ENCODE data around the gene MKLN1.

MKLN1 gene

DNA sequence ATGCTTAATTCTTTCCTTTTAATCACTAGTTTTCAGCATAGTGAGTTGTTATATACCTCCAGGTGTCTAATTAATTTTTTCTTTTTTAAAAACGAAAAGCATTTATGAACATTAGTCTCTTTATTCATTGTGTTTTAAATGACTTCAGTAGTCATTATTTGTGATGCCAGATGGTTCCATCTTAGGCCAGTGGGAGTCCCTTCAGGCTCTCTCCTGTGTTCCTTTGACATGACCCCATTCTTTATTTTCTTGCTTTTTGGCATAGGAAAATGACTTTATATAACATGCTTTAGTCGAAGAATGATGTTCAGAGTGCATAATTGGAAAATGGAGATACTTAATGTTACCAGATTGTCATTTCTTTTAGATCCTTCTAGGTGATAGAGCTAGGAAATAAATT is 24.4 kb downstream of the MKLN1 start:
- Histone ChIP-seq H3K4me2 (ENCODE audit: low read length) (no peak overlapping the region), H3K9me3 (ENCODE audit: low read length) (0 out of 2 replicates have a peak, but pooled peaks cover 9% of the 10 kb centered on the region), H4K20me1 (ENCODE audit: insufficient read depth, low read length) (no peaks in the 10 kb centered on the region), H3K9ac (ENCODE audit: low read length) (no peak overlapping the region), H3K79me2 (ENCODE audit: insufficient read depth, low read length) (peaks cover 100% of the 10 kb centered on the region), H3K27me3 (ENCODE audit: insufficient read depth, low read length) (no peaks in the 10 kb centered on the region), H3K4me1 (ENCODE audit: insufficient read depth, low read length, severe bottlenecking) (peaks cover 11% of the 10 kb centered on the region), H3K27ac (ENCODE audit: low read depth, low read length, poor library complexity, severe bottlenecking) (no peak overlapping the region), H3F3A (ENCODE audit: insufficient read depth, low read length) (peaks cover 4% of the 10 kb centered on the region; the same call in 1 of the 2 replicates), H2AFZ (ENCODE audit: low read length) (no peak overlapping the region), H3K36me3 (ENCODE audit: insufficient read depth, low read length) (peaks cover 18% of the 10 kb centered on the region), H3K9me2 (ENCODE audit: low read depth, low read length) (no peaks in the 10 kb centered on the region), H3K4me3 (ENCODE audit: low read depth, low read length, poor library complexity, severe bottlenecking) (no peak overlapping the region)
- no peak for TF ChIP-seq EZH2 (IDR thresholded peaks at IDR 0.05; ENCODE audit: borderline replicate concordance, low read length)

DNA sequence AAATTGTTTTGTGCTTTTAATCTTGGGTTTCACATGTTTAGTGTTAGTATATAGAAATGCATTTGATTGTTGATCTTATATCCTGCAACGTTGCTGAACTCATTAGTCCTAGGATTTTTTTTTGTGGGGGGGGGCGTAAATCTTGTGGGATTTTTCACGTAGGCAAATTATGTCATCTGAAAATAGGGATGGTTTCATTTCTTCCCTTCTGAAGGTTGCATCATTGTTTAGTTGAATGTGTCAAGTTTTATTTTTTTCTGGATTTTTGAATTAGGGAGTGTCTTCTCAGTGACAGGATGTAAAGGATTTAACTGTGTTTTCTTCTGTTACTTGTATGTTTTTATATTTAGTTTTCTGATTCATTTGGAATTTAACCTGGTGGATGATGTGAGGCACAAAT is 26.7 kb downstream of the MKLN1 start:
- Histone ChIP-seq H3K4me3 (ENCODE audit: low read depth, low read length, poor library complexity, severe bottlenecking) (no peak overlapping the region), H3K79me2 (ENCODE audit: insufficient read depth, low read length) (peaks cover 100% of the 10 kb centered on the region), H3K36me3 (ENCODE audit: insufficient read depth, low read length) (peaks cover 18% of the 10 kb centered on the region), H3K4me2 (ENCODE audit: low read length) (no peak overlapping the region), H4K20me1 (ENCODE audit: insufficient read depth, low read length) (no peaks in the 10 kb centered on the region), H3K9me3 (ENCODE audit: low read length) (0 out of 2 replicates have a peak, but pooled peaks cover 9% of the 10 kb centered on the region), H3K9ac (ENCODE audit: low read length) (no peak overlapping the region), H3K9me2 (ENCODE audit: low read depth, low read length) (no peaks in the 10 kb centered on the region), H3K4me1 (ENCODE audit: insufficient read depth, low read length, severe bottlenecking) (peaks cover 13% of the 10 kb centered on the region), H3K27ac (ENCODE audit: low read depth, low read length, poor library complexity, severe bottlenecking) (no peak overlapping the region), H3F3A (ENCODE audit: insufficient read depth, low read length) (no peaks in the 10 kb centered on the region), H3K27me3 (ENCODE audit: insufficient read depth, low read length) (no peaks in the 10 kb centered on the region), H2AFZ (ENCODE audit: low read length) (no peak overlapping the region)
- TF ChIP-seq, protein P1, sequence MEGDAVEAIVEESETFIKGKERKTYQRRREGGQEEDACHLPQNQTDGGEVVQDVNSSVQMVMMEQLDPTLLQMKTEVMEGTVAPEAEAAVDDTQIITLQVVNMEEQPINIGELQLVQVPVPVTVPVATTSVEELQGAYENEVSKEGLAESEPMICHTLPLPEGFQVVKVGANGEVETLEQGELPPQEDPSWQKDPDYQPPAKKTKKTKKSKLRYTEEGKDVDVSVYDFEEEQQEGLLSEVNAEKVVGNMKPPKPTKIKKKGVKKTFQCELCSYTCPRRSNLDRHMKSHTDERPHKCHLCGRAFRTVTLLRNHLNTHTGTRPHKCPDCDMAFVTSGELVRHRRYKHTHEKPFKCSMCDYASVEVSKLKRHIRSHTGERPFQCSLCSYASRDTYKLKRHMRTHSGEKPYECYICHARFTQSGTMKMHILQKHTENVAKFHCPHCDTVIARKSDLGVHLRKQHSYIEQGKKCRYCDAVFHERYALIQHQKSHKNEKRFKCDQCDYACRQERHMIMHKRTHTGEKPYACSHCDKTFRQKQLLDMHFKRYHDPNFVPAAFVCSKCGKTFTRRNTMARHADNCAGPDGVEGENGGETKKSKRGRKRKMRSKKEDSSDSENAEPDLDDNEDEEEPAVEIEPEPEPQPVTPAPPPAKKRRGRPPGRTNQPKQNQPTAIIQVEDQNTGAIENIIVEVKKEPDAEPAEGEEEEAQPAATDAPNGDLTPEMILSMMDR (IDR thresholded peaks at IDR 0.05; ENCODE audit: low read length) = no peak
- TF ChIP-seq EZH2 (IDR thresholded peaks at IDR 0.05; ENCODE audit: borderline replicate concordance, low read length) = no peak

DNA sequence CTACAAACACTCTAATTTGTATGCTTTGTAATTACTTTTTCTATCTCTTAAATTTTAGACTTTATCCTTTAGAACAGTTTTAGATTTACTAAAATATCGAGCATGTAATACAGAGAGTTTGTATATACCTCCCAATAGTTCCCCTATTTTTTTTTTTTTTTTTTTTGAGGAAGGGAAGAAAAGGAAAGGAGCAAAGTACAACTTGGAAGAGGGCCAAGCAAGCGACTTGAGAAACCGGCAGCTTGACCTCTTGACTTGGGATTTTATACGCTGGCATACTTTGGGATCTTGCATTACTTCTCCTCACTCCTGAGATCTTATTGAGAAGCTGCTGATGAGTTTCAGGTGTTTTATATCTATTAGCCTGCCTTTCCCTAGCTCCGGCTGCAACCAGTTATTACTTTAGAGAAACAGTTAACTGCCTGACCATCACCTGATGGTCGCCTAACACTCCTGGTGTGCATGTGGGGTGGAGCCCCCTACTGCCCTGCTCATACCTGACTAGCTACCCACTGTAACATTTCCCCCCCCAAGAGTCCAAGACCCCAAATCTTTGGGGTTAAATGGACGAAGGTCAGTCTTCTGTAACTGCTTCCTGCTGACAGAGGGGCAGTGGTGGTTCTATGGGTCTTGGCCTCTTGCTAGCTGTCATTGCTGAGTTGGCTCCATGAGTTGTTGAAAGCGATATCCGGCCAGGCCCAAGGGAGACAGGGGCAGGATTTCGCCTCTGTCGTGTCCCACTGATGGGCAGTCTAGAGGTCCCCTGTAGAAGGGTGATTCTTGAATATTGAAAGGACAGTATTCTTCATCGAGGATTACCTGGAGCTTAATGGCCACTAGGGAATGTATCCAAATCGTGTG is 28.5 kb downstream of the MKLN1 start:
- no peak overlapping the region for H3K4me2 ChIP-seq (ENCODE audit: low read length)
- H3K4me1 ChIP-seq (ENCODE audit: insufficient read depth, low read length, severe bottlenecking) = peaks cover 17% of the 10 kb centered on the region
- no peaks in the 10 kb centered on the region for H4K20me1 ChIP-seq (ENCODE audit: insufficient read depth, low read length)
- no peaks in the 10 kb centered on the region for H3F3A ChIP-seq (ENCODE audit: insufficient read depth, low read length)
- no peak overlapping the region for H3K27ac ChIP-seq (ENCODE audit: low read depth, low read length, poor library complexity, severe bottlenecking)
- H2AFZ ChIP-seq (ENCODE audit: low read length) = no peak overlapping the region
- H3K9me3 ChIP-seq (ENCODE audit: low read length) = 0 out of 2 replicates have a peak, but pooled peaks cover 3% of the 10 kb centered on the region
- no peaks in the 10 kb centered on the region for H3K9me2 ChIP-seq (ENCODE audit: low read depth, low read length)
- no peak for TF ChIP-seq EZH2 (IDR thresholded peaks at IDR 0.05; ENCODE audit: borderline replicate concordance, low read length)
- TF ChIP-seq, protein P1 (IDR thresholded peaks at IDR 0.05; ENCODE audit: low read length) = no peak
- H3K36me3 ChIP-seq (ENCODE audit: insufficient read depth, low read length) = peaks cover 8% of the 10 kb centered on the region; the same call in 1 of the 2 replicates
- H3K27me3 ChIP-seq (ENCODE audit: insufficient read depth, low read length) = no peaks in the 10 kb centered on the region
- H3K9ac ChIP-seq (ENCODE audit: low read length) = no peak overlapping the region
- no peak overlapping the region for H3K4me3 ChIP-seq (ENCODE audit: low read depth, low read length, poor library complexity, severe bottlenecking)
- H3K79me2 ChIP-seq (ENCODE audit: insufficient read depth, low read length) = peaks cover 100% of the 10 kb centered on the region

Data from OCI-LY1 (cell line).